WTC11 (cell line): ENCODE measurements around the gene RETN. TPM values are rescaled to one million over a fixed set of nuclear protein-coding genes. Genes with fewer than 3 reads are reported as not detected.

Source experiments
- ATAC-seq: fragments of 200-7000 bp; cut with Tn5 transposase; 2 replicates; pipeline ENCODE4 v1.10.0; 2021; ENCODE audit warnings: mild to moderate bottlenecking, moderate library complexity
- CTCF ChIA-PET: fragments of 300-600 bp; sonication (Branson Sonifier 250); formaldehyde crosslinking; loops from one replicate; lab custom pipeline; 2021; ENCODE audit warnings: antibody characterized with exemption; lab: Charles Lee
- POLR2A ChIA-PET: fragments of 350-600 bp; sonication (Branson Sonifier 250); formaldehyde crosslinking; loops from one replicate; lab custom pipeline; 2021; ENCODE audit warnings: antibody characterized with exemption; lab: Charles Lee
- DNase-seq: peaks from one replicate; pipeline ENCODE4 v3.0.0; 2021; ENCODE audit warnings: low spot score
- H3K27ac Mint-ChIP-seq: 2 replicates; pipeline ENCODE4 v1.8.0; 2021; ENCODE audit warnings: mixed read lengths
- H3K27me3 Mint-ChIP-seq: 2 replicates; pipeline ENCODE4 v1.8.0; 2021; ENCODE audit warnings: low read depth, mild to moderate bottlenecking, moderate library complexity, mixed read lengths
- H3K36me3 Mint-ChIP-seq: 2 replicates; pipeline ENCODE4 v1.8.0; 2021; ENCODE audit warnings: mixed read lengths
- H3K4me1 Mint-ChIP-seq: 2 replicates; pipeline ENCODE4 v1.8.0; 2022; ENCODE audit warnings: mixed read lengths
- H3K4me3 Mint-ChIP-seq: 2 replicates; pipeline ENCODE4 v1.8.0; 2021; ENCODE audit warnings: mild to moderate bottlenecking, moderate library complexity, mixed read lengths
- H3K9me3 Mint-ChIP-seq: 2 replicates; pipeline ENCODE4 v1.8.0; 2021; ENCODE audit warnings: mixed read lengths
- ATF2 ChIP-seq: sonication (generic); formaldehyde crosslinking; IDR thresholded peaks from 2 replicates; pipeline ENCODE4 v1.8.1; 2022; ENCODE audit warnings: low read depth, missing genetic modification reagents, borderline replicate concordance
- ESRRA ChIP-seq: sonication (generic); formaldehyde crosslinking; IDR thresholded peaks from 2 replicates; pipeline ENCODE4 v1.8.1; 2022; ENCODE audit warnings: mild to moderate bottlenecking, missing genetic modification reagents, borderline replicate concordance
- FOXP1 ChIP-seq: sonication (generic); formaldehyde crosslinking; IDR thresholded peaks from 2 replicates; pipeline ENCODE4 v1.8.0; 2022; ENCODE audit warnings: missing genetic modification reagents, mild to moderate bottlenecking, moderate library complexity, borderline replicate concordance
- GRHL2 ChIP-seq: fragments of 250-450 bp; sonication (Bioruptor Pico); IDR thresholded peaks from 2 replicates; pipeline ENCODE4 v1.8.0; 2022; ENCODE audit warnings: mild to moderate bottlenecking, moderate library complexity; ENCODE audit not compliant: insufficient replicate concordance, severe bottlenecking
- IRF2 ChIP-seq: sonication (generic); formaldehyde crosslinking; IDR thresholded peaks from 2 replicates; pipeline ENCODE4 v1.8.0; 2022; ENCODE audit warnings: low read depth, missing genetic modification reagents, borderline replicate concordance
- JAZF1 ChIP-seq: fragments of 250-450 bp; sonication (Bioruptor Pico); IDR thresholded peaks from 2 replicates; pipeline ENCODE4 v1.9.0; 2021; ENCODE audit warnings: moderate library complexity, mild to moderate bottlenecking, inconsistent platforms
- KAT7 ChIP-seq: sonication (generic); formaldehyde crosslinking; IDR thresholded peaks from 2 replicates; pipeline ENCODE4 v1.8.1; 2023; ENCODE audit warnings: missing genetic modification reagents, mild to moderate bottlenecking, borderline replicate concordance
- SMAD4 ChIP-seq: sonication (generic); formaldehyde crosslinking; IDR thresholded peaks from 2 replicates; pipeline ENCODE4 v1.8.0; 2022; ENCODE audit warnings: mild to moderate bottlenecking, missing genetic modification reagents
- TCF7 ChIP-seq: sonication (generic); formaldehyde crosslinking; IDR thresholded peaks from 2 replicates; pipeline ENCODE4 v1.8.0; 2022; ENCODE audit warnings: mild to moderate bottlenecking, low read depth, missing genetic modification reagents, moderate library complexity
- ZBTB21 ChIP-seq: sonication (generic); formaldehyde crosslinking; IDR thresholded peaks from 2 replicates; pipeline ENCODE4 v1.8.1; 2023; ENCODE audit warnings: mild to moderate bottlenecking, missing genetic modification reagents, borderline replicate concordance
- ZNF121 ChIP-seq: sonication (generic); formaldehyde crosslinking; IDR thresholded peaks from 2 replicates; pipeline ENCODE4 v1.8.0; 2023; ENCODE audit warnings: missing genetic modification reagents
- ZNF317 ChIP-seq: sonication (generic); formaldehyde crosslinking; IDR thresholded peaks from 2 replicates; pipeline ENCODE4 v1.8.1; 2023; ENCODE audit warnings: low read depth, mild to moderate bottlenecking, moderate library complexity, missing genetic modification reagents, borderline replicate concordance
- ZNF416 ChIP-seq: fragments of 250-450 bp; sonication (Bioruptor Pico); IDR thresholded peaks from 2 replicates; pipeline ENCODE4 v1.9.0; 2021; ENCODE audit warnings: mild to moderate bottlenecking, inconsistent platforms
- ZNF512 ChIP-seq: sonication (generic); formaldehyde crosslinking; IDR thresholded peaks from 2 replicates; pipeline ENCODE4 v1.8.1; 2022; ENCODE audit warnings: missing genetic modification reagents, borderline replicate concordance
- ZNF671 ChIP-seq: fragments of 250-450 bp; sonication (Bioruptor Pico); IDR thresholded peaks from 2 replicates; pipeline ENCODE4 v1.8.0; 2021; ENCODE audit warnings: mild to moderate bottlenecking
- ZSCAN18 ChIP-seq: fragments of 250-450 bp; sonication (Bioruptor Pico); IDR thresholded peaks from 2 replicates; pipeline ENCODE4 v2.1.2; 2022; ENCODE audit warnings: mild to moderate bottlenecking, moderate library complexity
- total RNA-seq: library from RNA; stranded (reverse); gene quantifications from 3 replicates; pipeline ENCODE4 v1.2.3, GENCODE V29; 2021
- TF ChIP-seq, protein P1 (sequence below): fragments of 250-450 bp; sonication (Bioruptor Pico); IDR thresholded peaks from 2 replicates; pipeline ENCODE4 v1.9.0; 2021; ENCODE audit warnings: mild to moderate bottlenecking, borderline replicate concordance
- TF ChIP-seq, protein P2 (sequence below): fragments of 250-450 bp; sonication (Bioruptor Pico); IDR thresholded peaks from 2 replicates; pipeline ENCODE4 v1.8.0; 2021; ENCODE audit warnings: mild to moderate bottlenecking
- TF ChIP-seq, protein P3 (sequence below): fragments of 200-600 bp; IDR thresholded peaks from 2 replicates; pipeline ENCODE4 v1.8.0; 2022; ENCODE audit warnings: antibody characterized with exemption
- TF ChIP-seq, protein P4 (sequence below): sonication (generic); formaldehyde crosslinking; IDR thresholded peaks from 2 replicates; pipeline ENCODE4 v1.8.1; 2022; ENCODE audit warnings: mild to moderate bottlenecking, missing genetic modification reagents, moderate library complexity, borderline replicate concordance

The RETN gene
- total RNA-seq, 1 experiment from 2014 or later, result not detected

DNA sequence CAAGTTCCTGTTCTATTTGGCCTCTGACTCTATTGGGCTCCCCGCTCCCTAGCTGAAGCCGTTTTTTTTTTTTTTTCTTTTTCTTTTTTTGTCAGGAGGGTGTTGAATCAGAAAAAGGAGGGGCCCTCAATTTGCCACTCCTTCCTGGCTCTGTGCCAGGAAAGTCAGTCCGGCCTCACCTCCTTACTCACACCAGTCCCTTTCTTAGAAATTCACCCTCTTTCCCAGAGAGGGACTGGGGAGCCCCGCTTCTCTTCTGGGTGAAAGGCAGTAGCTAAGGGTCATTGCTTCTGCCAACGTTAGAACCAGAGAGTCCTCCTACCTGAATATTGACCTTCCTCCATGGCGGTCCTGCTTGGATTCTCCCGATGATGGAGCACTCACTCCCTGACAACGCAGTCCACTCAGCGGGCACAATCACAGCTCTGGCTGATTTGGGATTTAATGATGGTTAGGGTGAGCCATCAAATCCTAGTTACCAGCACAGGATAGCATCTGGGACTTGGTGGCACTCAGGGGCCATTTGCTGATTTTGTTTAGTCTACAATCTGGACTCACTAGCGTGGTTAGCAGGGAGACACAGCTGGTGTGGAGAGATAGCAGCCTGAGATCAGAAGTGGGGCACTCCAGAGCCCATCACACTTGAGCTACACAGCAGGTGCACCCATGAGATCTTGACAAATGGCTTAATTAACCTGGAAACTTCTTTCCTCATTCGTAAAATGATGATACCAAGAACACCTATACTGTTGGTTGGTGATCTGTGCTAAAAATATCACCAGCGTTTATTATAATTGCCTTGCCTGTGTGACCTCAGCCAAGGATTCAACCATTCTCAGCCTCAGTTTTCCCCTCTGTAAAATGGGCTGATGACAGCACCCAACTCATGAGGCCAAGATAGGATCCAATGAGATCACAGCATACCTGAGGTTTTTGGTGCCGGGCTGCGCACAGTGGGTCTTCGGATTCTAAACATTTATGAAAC is 30.9 kb downstream of the RETN start:
- peaks cover 21% of the 10 kb centered on the region for H3K27me3 Mint-ChIP-seq
- POLR2A ChIA-PET, result no interaction called here
- no peaks in the 10 kb centered on the region for H3K36me3 Mint-ChIP-seq
- no peak overlapping the region for H3K4me3 Mint-ChIP-seq
- TF ChIP-seq GRHL2 (CRISPR knock-in tag) (no peak), ZNF416 (CRISPR knock-in tag) (no peak), ZSCAN18 (no peak), ZNF671 (CRISPR knock-in tag) (no peak), ESRRA (no peak), JAZF1 (no peak), KAT7 (CRISPR knock-in tag) (no peak), ZBTB21 (no peak), SMAD4 (CRISPR knock-in tag) (no peak), ZNF121 (CRISPR knock-in tag) (no peak), ZNF317 (CRISPR knock-in tag) (no peak)
- TF ChIP-seq, protein P1, sequence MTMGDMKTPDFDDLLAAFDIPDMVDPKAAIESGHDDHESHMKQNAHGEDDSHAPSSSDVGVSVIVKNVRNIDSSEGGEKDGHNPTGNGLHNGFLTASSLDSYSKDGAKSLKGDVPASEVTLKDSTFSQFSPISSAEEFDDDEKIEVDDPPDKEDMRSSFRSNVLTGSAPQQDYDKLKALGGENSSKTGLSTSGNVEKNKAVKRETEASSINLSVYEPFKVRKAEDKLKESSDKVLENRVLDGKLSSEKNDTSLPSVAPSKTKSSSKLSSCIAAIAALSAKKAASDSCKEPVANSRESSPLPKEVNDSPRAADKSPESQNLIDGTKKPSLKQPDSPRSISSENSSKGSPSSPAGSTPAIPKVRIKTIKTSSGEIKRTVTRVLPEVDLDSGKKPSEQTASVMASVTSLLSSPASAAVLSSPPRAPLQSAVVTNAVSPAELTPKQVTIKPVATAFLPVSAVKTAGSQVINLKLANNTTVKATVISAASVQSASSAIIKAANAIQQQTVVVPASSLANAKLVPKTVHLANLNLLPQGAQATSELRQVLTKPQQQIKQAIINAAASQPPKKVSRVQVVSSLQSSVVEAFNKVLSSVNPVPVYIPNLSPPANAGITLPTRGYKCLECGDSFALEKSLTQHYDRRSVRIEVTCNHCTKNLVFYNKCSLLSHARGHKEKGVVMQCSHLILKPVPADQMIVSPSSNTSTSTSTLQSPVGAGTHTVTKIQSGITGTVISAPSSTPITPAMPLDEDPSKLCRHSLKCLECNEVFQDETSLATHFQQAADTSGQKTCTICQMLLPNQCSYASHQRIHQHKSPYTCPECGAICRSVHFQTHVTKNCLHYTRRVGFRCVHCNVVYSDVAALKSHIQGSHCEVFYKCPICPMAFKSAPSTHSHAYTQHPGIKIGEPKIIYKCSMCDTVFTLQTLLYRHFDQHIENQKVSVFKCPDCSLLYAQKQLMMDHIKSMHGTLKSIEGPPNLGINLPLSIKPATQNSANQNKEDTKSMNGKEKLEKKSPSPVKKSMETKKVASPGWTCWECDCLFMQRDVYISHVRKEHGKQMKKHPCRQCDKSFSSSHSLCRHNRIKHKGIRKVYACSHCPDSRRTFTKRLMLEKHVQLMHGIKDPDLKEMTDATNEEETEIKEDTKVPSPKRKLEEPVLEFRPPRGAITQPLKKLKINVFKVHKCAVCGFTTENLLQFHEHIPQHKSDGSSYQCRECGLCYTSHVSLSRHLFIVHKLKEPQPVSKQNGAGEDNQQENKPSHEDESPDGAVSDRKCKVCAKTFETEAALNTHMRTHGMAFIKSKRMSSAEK (CRISPR knock-in tag), result no peak
- TF ChIP-seq, protein P2, sequence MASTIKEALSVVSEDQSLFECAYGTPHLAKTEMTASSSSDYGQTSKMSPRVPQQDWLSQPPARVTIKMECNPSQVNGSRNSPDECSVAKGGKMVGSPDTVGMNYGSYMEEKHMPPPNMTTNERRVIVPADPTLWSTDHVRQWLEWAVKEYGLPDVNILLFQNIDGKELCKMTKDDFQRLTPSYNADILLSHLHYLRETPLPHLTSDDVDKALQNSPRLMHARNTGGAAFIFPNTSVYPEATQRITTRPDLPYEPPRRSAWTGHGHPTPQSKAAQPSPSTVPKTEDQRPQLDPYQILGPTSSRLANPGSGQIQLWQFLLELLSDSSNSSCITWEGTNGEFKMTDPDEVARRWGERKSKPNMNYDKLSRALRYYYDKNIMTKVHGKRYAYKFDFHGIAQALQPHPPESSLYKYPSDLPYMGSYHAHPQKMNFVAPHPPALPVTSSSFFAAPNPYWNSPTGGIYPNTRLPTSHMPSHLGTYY, result no peak
- ATAC-seq (no peak), DNase-seq (no peak)
- peaks cover 23% of the 10 kb centered on the region for H3K4me1 Mint-ChIP-seq
- CTCF ChIA-PET, result interaction anchor here (1.0 to 5.0 kb wide), 4 partner anchors 9 to 131 kb away, joined by 3 to 40 read pairs (median 8); partner anchors contain the start of gene TRAPPC5
- H3K9me3 Mint-ChIP-seq, result no peaks in the 10 kb centered on the region
- no peak overlapping the region for H3K27ac Mint-ChIP-seq

- CTCF ChIA-PET, result interaction anchor here (1.0 kb wide), 1 partner anchor 20 kb away, joined by 4 read pairs; the partner anchor contains the start of gene TRAPPC5
- TF ChIP-seq IRF2 (CRISPR knock-in tag), result no peak
- TF ChIP-seq TCF7, result no peak
- TF ChIP-seq, protein P3, sequence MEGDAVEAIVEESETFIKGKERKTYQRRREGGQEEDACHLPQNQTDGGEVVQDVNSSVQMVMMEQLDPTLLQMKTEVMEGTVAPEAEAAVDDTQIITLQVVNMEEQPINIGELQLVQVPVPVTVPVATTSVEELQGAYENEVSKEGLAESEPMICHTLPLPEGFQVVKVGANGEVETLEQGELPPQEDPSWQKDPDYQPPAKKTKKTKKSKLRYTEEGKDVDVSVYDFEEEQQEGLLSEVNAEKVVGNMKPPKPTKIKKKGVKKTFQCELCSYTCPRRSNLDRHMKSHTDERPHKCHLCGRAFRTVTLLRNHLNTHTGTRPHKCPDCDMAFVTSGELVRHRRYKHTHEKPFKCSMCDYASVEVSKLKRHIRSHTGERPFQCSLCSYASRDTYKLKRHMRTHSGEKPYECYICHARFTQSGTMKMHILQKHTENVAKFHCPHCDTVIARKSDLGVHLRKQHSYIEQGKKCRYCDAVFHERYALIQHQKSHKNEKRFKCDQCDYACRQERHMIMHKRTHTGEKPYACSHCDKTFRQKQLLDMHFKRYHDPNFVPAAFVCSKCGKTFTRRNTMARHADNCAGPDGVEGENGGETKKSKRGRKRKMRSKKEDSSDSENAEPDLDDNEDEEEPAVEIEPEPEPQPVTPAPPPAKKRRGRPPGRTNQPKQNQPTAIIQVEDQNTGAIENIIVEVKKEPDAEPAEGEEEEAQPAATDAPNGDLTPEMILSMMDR, result no peak
- TF ChIP-seq, protein P4, sequence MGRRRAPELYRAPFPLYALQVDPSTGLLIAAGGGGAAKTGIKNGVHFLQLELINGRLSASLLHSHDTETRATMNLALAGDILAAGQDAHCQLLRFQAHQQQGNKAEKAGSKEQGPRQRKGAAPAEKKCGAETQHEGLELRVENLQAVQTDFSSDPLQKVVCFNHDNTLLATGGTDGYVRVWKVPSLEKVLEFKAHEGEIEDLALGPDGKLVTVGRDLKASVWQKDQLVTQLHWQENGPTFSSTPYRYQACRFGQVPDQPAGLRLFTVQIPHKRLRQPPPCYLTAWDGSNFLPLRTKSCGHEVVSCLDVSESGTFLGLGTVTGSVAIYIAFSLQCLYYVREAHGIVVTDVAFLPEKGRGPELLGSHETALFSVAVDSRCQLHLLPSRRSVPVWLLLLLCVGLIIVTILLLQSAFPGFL (CRISPR knock-in tag), result no peak
- no peak for TF ChIP-seq ZNF512
- TF ChIP-seq FOXP1 (CRISPR knock-in tag), result no peak
- TF ChIP-seq ATF2 (CRISPR knock-in tag), result no peak
Measured at GRCh38 chr19:7701049-7701653, 32.3 kb downstream of the RETN start.

More at GRCh38 chr19:7701049-7701653, 32.3 kb downstream of the RETN start:
- no peak for ATAC-seq
- POLR2A ChIA-PET, result no interaction called here
- Mint-ChIP-seq H3K4me3 (no peak overlapping the region), H3K4me1 (peaks cover 23% of the 10 kb centered on the region), H3K36me3 (no peaks in the 10 kb centered on the region), H3K9me3 (no peaks in the 10 kb centered on the region), H3K27me3 (peaks cover 21% of the 10 kb centered on the region), H3K27ac (no peak overlapping the region)
- no peak for DNase-seq
